NCI-H2081 treated with DMSO at 0.1 percent for 48 hours (cell line): Measurements from ENCODE around the gene ADAM23.

ENCODE experiments used
- DNase-seq: peaks from one replicate; lab custom pipeline; 2025; lab: John Stamatoyannopoulos, UW

ADAM23 gene

GRCh38 chr2:206442474-206442832 is 879 bp upstream of the ADAM23 start:
- DNase-seq = no peak

GRCh38 chr2:206443735-206444527 is 599 bp downstream of the ADAM23 start:
- no peak for DNase-seq

DNA sequence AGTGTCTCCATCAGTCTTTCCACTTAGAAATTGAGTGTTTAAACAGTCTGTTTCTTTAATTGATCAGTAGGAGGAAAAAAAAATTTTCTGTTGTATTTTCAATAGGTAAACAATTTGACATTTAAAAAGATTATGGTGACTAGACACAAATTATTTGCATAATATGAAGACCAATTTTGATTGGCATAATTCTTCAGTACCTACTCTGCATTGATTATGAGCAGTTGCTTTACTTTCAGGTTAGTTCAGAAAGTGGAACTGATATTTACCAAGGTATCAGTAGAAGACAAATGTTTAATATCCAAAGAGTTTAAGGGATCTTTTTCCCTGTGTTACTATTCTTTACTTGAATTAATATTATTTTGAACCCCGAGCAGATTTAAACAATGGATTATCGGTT is 2.6 kb downstream of the ADAM23 start:
- no peak for DNase-seq

GRCh38 chr2:206452242-206452641 is 8.9 kb downstream of the ADAM23 start:
- DNase-seq = no peak

DNA sequence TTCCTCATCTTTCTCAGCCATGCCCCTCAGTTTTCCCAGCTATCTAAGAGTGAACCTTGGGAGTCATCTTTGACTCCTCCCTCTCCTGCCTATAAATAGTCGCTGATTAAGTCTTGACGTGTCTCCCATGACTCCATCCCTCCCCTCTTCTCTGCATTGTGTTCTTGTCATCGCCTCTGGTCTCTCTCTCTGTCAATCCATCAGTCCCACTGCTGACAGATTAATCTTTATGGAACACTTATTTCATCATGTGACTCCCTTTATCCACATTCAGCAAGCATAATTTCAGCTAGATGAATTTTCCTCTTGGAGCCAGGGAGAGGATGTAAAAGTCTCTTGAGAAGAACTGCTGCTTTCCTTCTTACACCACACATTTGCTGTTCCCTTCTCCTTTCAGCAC is 9.4 kb downstream of the ADAM23 start:
- no peak for DNase-seq

GRCh38 chr2:206456078-206456754 is 12.9 kb downstream of the ADAM23 start:
- DNase-seq = no peak

DNA sequence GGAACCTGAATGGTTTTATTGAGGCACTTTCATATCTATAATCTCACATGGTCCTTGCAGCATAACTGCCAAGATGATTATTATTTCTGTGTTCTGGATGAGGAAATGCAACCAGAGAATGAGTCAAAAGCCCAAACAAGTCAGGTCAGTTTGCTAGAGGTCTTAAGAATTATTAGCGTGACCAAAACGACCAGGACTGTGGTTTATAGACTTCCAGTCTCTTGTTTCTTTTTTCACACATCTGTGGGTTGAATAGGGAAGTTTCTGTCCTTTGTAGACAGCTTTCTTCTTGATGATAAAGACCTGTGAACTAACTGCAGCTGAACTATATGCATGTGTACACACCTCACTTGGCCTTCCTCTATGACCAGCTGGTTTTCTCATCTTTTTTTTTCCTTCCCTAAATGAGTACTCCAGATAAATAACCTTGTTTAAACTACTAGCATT is 13.9 kb downstream of the ADAM23 start:
- no peak for DNase-seq

DNA sequence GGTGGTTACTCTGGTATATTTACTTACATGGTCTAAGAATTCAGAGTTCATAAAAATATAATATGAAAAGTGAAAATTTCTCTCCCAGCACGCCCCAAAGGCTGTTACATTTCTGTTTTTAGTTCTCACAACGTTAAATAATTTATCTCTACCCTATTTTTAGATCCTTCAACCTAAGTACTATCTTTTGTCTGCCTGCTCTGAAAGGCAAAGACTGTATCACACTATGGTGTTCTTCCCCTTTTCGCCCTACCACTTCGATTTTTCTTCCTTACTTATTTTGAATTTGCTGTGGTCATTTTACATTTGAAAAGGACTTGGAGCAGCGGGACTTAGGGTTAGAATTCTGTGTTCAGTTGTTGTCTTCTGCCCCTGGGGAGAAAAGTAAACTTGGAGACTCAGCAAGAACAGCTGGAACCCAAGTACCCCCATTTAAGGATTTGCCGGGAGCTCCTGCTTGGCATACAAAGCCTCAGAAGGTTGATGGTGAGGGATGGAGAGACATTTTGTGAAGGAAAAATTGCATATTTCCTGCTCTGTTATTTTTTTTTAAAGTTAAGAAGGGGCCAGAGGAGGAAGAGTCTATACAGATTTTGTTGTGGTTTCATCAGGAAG is 19.0 kb downstream of the ADAM23 start:
- no peak for DNase-seq

DNA sequence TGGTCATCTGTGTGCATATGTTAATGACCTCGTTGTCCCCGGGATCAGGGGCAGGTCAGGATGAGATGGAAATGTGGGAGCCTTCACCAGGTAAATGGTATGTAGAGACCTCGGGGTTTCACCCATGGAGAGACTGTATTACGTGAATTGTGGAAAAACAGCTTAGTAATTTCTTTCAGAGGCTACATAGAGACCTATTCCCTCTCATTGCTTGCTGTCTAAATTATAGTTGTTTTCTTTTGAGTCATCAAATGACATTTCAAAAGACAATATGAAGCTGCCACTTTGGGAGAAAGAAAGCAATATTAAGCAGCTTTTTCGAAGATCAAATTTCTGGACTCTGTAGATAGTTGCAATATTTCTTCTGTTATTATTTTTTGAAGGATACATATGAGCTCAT is 20.4 kb downstream of the ADAM23 start:
- no peak for DNase-seq

GRCh38 chr2:206464597-206464996 is 21.3 kb downstream of the ADAM23 start:
- no peak for DNase-seq

- DNase-seq = no peak
Measured at GRCh38 chr2:206471524-206472062, 28.3 kb downstream of the ADAM23 start.

- no peak for DNase-seq
Measured at GRCh38 chr2:206472094-206472493, 28.8 kb downstream of the ADAM23 start.

DNA sequence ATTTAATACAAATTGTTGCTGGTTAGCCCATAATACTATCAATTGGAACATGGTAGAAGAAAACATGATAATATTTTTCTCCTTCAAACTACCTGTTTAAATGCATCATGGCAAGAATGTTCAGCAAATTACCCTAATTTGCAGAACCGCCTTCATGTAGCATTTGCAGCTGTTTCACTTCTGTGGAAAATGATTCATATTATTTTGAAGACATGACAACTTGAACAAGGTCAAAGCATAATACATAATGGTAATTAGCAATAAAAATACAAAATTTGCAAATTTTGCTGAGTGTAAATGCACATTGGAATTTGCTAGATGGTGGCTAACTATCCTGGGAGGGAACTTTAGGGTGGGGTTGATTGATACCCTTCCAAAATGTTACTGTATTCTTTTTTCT is 30.8 kb downstream of the ADAM23 start:
- no peak for DNase-seq

GRCh38 chr2:206477296-206477695 is 34.0 kb downstream of the ADAM23 start:
- no peak for DNase-seq

- DNase-seq = no peak
Measured at GRCh38 chr2:206478340-206478739, 35.0 kb downstream of the ADAM23 start.

- DNase-seq = no peak
Measured at GRCh38 chr2:206480161-206480560, 36.8 kb downstream of the ADAM23 start.

DNA sequence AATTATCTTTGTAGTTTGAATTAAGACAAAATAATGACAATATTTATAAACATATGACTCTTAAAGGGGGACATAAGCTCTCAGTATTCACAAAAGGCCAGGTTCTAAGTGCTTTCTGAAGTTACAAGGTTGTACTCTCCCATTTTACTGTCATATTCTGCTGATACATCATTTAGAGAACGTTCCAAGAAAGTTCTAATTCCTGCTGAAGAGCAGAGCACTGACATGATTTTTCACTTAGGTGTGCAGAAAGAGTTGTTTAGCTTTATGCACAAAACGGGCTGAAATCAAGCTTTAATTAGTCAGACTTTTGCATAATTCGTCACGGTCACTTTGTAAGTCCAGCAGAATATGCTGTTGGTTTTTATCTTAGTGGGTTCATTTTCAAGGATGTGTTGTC is 37.3 kb downstream of the ADAM23 start:
- DNase-seq = no peak

GRCh38 chr2:206481056-206481455 is 37.7 kb downstream of the ADAM23 start:
- no peak for DNase-seq

DNA sequence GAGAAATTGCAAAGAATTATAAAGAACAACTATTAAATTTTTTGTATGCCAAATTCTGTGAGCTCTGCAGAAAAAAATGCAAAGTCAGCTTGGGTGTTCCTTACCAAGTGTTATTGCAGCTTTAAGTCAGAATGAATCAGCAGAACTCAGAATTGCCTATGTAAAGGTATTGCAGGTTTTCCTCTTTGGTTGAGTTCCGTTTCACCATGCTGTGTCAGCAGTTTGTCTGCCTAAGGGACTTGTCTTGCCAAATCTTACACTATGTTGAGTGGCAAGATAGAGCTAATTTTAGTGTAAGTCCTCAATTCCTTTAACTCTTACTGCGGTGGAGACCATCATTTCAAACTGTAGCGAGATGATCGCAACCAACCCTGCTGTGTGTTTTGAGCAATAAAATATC is 38.8 kb downstream of the ADAM23 start:
- DNase-seq = no peak

- no peak for DNase-seq
Measured at GRCh38 chr2:206482633-206483032, 39.3 kb downstream of the ADAM23 start.

DNA sequence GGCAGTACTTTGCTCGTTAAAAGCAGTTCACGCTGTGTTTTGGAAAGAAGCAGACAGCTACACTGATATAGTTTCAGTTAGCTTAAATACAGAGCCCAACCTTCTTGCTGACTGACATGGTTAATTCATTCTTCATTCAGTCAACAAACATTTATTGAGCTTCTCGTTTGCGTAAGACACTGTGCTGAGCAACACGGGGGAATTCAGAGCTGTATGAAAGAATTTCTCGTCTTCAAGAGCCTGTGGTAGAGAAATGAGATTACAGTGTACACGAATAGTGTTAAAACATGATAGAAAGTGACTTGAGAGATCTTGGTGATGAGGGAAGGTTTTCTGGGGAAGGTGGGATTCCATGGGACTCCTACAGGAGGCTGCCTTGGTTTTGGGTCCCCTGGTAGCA is 44.7 kb downstream of the ADAM23 start:
- no peak for DNase-seq

DNA sequence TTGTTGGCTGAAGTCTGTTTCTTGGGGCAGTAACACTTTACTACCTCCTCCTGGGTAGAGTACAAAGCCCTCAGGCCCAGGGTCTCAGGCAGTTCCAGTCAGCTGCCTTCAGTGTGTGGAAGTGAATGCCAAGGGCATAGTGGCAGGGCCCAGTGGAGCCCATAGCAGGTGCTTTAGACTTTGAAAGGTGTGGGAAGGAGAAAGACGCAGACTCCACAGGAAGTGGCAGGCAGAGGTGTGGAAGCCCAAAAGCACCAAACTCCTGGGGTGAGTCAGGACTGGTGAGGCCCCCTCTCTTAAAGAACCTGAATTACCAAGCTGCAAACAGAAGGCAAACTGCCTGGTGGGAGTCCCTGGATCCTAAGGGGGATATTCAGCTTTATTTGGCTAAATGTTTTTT is 45.3 kb downstream of the ADAM23 start:
- DNase-seq = no peak

GRCh38 chr2:206494061-206494460 is 50.7 kb downstream of the ADAM23 start:
- no peak for DNase-seq
